ENCODE data around the gene MRAS. TPM values are rescaled to one million over a fixed set of nuclear protein-coding genes. Genes with fewer than 3 reads are reported as not detected.
A peak's percentile ranks its signal among the peaks of the same experiment; 100 is the strongest.

The MRAS gene
- total and polyA plus RNA-seq, 2 donors from 2014 or later: 30.9 to 106 TPM

DNA sequence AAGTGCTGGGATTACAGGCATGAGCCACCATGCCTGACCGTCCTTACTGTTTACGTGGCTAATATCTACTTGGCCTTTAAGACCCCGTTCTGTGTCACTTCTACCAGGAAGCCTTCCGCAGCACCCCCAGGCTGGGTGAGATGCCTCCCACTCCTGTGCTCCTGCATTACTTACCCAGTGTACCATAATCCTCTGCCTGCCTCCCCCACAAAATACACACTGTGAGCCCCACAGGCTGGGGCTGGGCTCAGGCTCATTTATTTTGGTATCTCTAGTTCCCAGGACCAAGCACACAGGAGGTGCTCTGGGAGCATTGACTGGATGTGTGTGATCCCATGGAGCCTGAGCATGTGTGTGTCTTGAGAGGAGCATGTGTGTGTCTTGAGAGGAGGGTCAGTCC is 14.9 kb downstream of the MRAS start:
- Histone ChIP-seq H3K4me3 (ENCODE audit: low read length in 3 of 3) (no peak overlapping the region), H3K27me3 (ENCODE audit: control insufficient read depth, insufficient read depth, low read length) (no peaks in the 10 kb centered on the region), H3K27ac (ENCODE audit: low read depth in 2 of 2, low read length in 2 of 2) (no peak overlapping the region), H3K4me1 (ENCODE audit: control insufficient read depth in 2 of 3, insufficient read depth in 2 of 3, low read depth in 1 of 3, low read length in 3 of 3) (peaks cover 3 to 52% (median 39%) of the 10 kb centered on the region in 3 donors), H3K36me3 (ENCODE audit: control insufficient read depth in 2 of 3, insufficient read depth in 3 of 3, low read length in 3 of 3) (no peaks in the 10 kb centered on the region), H3K9me3 (ENCODE audit: control insufficient read depth in 2 of 3, insufficient read depth in 1 of 3, low read length in 3 of 3) (no peaks in the 10 kb centered on the region), H3K9ac (ENCODE audit: low read length in 3 of 3) (no peak overlapping the region)
- TF ChIP-seq, protein P1, sequence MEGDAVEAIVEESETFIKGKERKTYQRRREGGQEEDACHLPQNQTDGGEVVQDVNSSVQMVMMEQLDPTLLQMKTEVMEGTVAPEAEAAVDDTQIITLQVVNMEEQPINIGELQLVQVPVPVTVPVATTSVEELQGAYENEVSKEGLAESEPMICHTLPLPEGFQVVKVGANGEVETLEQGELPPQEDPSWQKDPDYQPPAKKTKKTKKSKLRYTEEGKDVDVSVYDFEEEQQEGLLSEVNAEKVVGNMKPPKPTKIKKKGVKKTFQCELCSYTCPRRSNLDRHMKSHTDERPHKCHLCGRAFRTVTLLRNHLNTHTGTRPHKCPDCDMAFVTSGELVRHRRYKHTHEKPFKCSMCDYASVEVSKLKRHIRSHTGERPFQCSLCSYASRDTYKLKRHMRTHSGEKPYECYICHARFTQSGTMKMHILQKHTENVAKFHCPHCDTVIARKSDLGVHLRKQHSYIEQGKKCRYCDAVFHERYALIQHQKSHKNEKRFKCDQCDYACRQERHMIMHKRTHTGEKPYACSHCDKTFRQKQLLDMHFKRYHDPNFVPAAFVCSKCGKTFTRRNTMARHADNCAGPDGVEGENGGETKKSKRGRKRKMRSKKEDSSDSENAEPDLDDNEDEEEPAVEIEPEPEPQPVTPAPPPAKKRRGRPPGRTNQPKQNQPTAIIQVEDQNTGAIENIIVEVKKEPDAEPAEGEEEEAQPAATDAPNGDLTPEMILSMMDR (IDR thresholded peaks at IDR 0.05; ENCODE audit: borderline replicate concordance, extremely low read depth, insufficient read depth): no peak
- no peak for DNase-seq
- no peak for FAIRE-seq
- intact Hi-C loops (cut with DNase I): no loop called here

DNA sequence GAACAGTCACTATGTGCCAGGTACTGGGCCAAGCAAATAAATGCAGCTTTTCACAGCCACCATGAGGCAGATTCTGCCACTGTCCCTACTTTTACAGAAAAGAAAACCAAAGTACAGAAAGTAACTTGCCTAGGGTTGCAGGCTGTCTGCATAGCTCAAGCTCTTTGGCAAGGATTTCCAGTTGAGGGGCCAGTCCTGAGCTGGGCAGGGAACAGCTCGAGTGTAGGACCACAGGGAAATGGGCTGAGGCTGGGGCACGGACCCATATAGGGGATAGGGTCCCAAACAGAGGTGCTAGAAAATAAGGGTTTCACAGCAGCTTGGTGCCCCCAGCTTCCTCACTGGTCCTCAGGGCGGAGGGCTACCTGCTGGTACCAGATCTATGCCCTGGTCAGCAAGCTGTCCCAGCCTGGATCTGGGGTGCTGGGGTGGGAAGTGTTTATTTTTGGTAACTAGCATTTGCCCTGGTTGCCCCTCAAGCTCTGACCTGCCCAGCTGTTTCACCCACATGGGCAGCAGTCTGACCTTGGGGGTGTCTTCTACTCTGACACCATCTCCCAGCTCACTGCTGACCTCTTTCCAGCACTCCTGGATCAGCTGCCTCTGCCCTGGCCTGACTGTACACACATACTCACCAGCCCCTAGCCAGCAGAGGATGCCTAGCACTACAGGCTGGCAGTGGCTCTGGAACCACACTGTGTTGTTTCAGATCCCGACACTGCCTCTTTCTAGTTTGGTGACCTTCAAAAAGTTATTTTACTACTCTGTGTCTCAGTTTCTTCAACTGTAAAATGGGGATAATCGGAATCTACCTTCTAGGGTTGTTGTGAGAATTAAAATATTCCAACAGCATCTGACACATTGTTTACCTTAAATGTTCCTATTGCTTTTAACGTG is 16.2 kb downstream of the MRAS start:
- H3K27ac ChIP-seq (ENCODE audit: low read depth in 2 of 2, low read length in 2 of 2): peak overlapping the region in 1 of 2 donors; percentile 8
- no peaks in the 10 kb centered on the region for H3K27me3 ChIP-seq (ENCODE audit: control insufficient read depth, insufficient read depth, low read length)
- intact Hi-C loops (cut with DNase I): no loop called here
- DNase-seq (no peak), FAIRE-seq (no peak)
- no peaks in the 10 kb centered on the region for H3K9me3 ChIP-seq (ENCODE audit: control insufficient read depth in 2 of 3, insufficient read depth in 1 of 3, low read length in 3 of 3)
- TF ChIP-seq, protein P1 (IDR thresholded peaks at IDR 0.05; ENCODE audit: borderline replicate concordance, extremely low read depth, insufficient read depth): no peak
- no peak overlapping the region for H3K9ac ChIP-seq (ENCODE audit: low read length in 3 of 3)
- H3K36me3 ChIP-seq (ENCODE audit: control insufficient read depth in 2 of 3, insufficient read depth in 3 of 3, low read length in 3 of 3): no peaks in the 10 kb centered on the region
- no peak overlapping the region for H3K4me3 ChIP-seq (ENCODE audit: low read length in 3 of 3)
- peaks cover 3 to 46% (median 33%) of the 10 kb centered on the region in 3 donors for H3K4me1 ChIP-seq (ENCODE audit: control insufficient read depth in 2 of 3, insufficient read depth in 2 of 3, low read depth in 1 of 3, low read length in 3 of 3)

DNA sequence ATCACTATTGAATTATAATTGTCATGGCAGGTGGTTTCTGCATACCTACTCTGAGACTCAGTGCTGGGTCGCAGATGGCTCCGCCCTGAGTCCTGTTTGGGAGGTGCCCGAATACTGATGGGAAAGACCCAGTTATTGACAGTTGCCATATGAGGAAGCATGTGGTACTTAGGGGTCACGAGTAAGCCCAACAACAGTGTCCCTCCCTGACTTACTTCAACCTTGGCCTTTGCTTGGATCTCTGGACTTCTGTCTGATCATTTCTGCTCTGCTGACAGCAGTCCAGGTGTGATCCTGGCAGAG is 16.8 kb downstream of the MRAS start:
- no peak overlapping the region for H3K9ac ChIP-seq (ENCODE audit: low read length in 3 of 3)
- intact Hi-C loops (cut with DNase I): no loop called here
- H3K9me3 ChIP-seq (ENCODE audit: control insufficient read depth in 2 of 3, insufficient read depth in 1 of 3, low read length in 3 of 3): no peaks in the 10 kb centered on the region
- no peaks in the 10 kb centered on the region for H3K27me3 ChIP-seq (ENCODE audit: control insufficient read depth, insufficient read depth, low read length)
- FAIRE-seq (no peak), DNase-seq (no peak)
- H3K4me1 ChIP-seq (ENCODE audit: control insufficient read depth in 2 of 3, insufficient read depth in 2 of 3, low read depth in 1 of 3, low read length in 3 of 3): peaks cover 3 to 43% (median 31%) of the 10 kb centered on the region in 3 donors
- TF ChIP-seq, protein P1 (IDR thresholded peaks at IDR 0.05; ENCODE audit: borderline replicate concordance, extremely low read depth, insufficient read depth): no peak
- H3K36me3 ChIP-seq (ENCODE audit: control insufficient read depth in 2 of 3, insufficient read depth in 3 of 3, low read length in 3 of 3): no peaks in the 10 kb centered on the region
- H3K4me3 ChIP-seq (ENCODE audit: low read length in 3 of 3): no peak overlapping the region
- H3K27ac ChIP-seq (ENCODE audit: low read depth in 2 of 2, low read length in 2 of 2): no peak overlapping the region
